Measurements from ENCODE around the gene PDCD4. TPM values are rescaled to one million over a fixed set of nuclear protein-coding genes. Genes with fewer than 3 reads are reported as not detected.
"Not testable (repeated sequence)": the region's sequence is repeated elsewhere in the genome, so short reads cannot be mapped to it uniquely, and the experiment has no call there.

The PDCD4 gene
- polyA plus RNA-seq, 3 donors: 72.7 to 398 (median 80.2) TPM

- 19 to 50% (median 41%) methylated on average over 12 of the region's 12 CpGs for WGBS, 3 donors
- no peak overlapping the region for H3K27ac ChIP-seq (ENCODE audit: low read depth, low read length)
These were observed 14.2 kb upstream of the PDCD4 start for GRCh38 chr10:110857265-110858171.

- no peak overlapping the region for H3K27ac ChIP-seq (ENCODE audit: low read depth, low read length)
- WGBS, 3 donors: 31 to 62% (median 60%) methylated on average over 1 of the region's 1 CpG
These were observed 13.3 kb upstream of the PDCD4 start for GRCh38 chr10:110858297-110858934.

DNA sequence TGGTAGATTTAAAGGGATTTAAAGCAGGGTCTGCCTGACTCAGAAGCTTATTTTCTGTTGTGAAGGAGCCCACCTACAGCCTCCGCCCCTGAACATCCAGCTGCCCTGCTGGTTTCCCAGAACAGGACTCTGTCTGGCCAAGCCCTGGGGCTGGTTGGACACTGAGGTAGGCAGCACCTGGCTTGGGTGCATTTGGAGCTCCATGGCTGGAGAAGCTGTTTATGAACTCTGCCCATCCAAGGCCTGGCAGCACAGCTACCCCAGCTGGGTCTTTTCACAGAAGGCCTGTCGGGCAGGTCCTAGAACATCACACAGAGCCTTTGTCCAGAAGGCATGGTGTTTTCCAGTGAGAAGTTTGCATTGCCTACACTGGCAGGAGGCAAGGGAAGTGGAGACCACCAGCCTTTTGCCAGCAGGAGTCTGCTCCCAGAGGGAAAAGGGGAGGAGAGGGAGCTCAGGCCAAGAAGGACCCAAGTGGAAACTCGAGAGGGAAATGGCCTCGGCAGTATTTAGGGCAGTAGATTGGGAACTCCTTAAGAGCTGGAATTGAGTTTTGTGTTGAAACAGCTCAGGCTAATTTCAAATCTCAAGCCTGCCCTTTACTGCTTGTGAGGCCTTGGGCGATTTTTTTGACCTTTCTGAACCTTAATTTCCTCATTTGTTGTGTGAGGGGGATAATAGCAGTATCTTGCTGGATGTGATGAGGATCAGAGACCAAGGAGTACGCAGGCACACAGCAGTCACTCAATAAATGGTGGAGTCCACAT lies 12.3 kb upstream of the PDCD4 start:
- WGBS, 3 donors: 41 to 58% (median 50%) methylated on average over 6 of the region's 6 CpGs
- H3K27ac ChIP-seq (ENCODE audit: low read depth, low read length): peak overlapping the region; percentile 5

GRCh38 chr10:110859973-110860376 lies 11.8 kb upstream of the PDCD4 start:
- no peak overlapping the region for H3K27ac ChIP-seq (ENCODE audit: low read depth, low read length)

GRCh38 chr10:110860576-110861241 lies 11.0 kb upstream of the PDCD4 start:
- no peak overlapping the region for H3K27ac ChIP-seq (ENCODE audit: low read depth, low read length)
- 53 to 76% (median 67%) methylated on average over 7 of the region's 7 CpGs for WGBS, 3 donors

More at GRCh38 chr10:110859973-110860376, 11.8 kb upstream of the PDCD4 start:
- 0 to 12% (median 7%) methylated on average over 1 of the region's 1 CpG for WGBS, 3 donors

GRCh38 chr10:110861476-110861875 lies 10.3 kb upstream of the PDCD4 start:
- no peak overlapping the region for H3K27ac ChIP-seq (ENCODE audit: low read depth, low read length)
- 96 to 99% (median 99%) methylated on average over 2 of the region's 2 CpGs for whole genome bisulfite sequencing, 3 donors

- no peak overlapping the region for H3K27ac ChIP-seq (ENCODE audit: low read depth, low read length)
- 48 to 71% (median 53%) methylated on average over 6 of the region's 6 CpGs for WGBS, 3 donors
These were observed 9.6 kb upstream of the PDCD4 start for GRCh38 chr10:110861930-110862649.

DNA sequence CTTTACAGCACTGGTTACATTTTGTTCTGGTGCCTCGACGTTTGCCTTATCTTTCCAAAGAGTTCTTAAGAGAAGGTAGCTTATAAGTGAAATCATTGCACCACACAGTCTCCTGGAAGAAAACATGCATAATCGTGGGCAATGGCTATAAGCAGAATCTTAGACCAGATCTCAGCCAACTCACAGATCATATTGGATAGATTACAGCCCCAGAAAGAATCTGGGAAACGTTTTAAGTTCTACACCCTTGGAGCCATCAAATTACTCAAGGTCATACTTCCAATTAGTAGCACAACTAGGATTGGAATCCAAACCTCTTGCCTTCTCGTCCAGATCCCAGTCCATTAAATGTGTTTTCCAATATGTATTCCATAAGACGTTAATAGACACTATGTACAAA lies 8.8 kb upstream of the PDCD4 start:
- 59 to 78% (median 75%) methylated on average over 6 of the region's 6 CpGs for WGBS, 3 donors
- no peak overlapping the region for H3K27ac ChIP-seq (ENCODE audit: low read depth, low read length)

DNA sequence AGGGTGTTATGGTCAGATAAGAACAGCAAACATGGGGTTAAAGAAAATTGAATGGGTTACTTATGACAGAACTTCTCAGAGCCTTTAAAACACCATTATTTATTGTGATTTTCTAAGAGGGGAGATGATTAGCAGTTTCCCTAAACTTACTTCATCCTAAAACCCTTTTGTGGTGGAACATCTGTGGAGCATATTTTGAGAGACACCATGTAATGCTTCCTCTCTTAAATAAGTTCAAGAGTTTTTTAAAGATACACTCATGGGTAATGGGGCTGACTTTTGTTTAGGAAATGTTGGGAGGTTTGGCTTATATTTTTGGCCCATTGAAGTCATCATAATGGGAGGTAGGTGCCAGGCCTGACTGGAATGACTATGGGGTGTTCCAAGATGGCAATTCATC lies 8.4 kb upstream of the PDCD4 start:
- H3K27ac ChIP-seq (ENCODE audit: low read depth, low read length): no peak overlapping the region

- 84 to 90% (median 88%) methylated on average over 2 of the region's 2 CpGs for WGBS, 3 donors
- H3K27ac ChIP-seq (ENCODE audit: low read depth, low read length): no peak overlapping the region
These were observed 7.8 kb upstream of the PDCD4 start for GRCh38 chr10:110863956-110864355.

DNA sequence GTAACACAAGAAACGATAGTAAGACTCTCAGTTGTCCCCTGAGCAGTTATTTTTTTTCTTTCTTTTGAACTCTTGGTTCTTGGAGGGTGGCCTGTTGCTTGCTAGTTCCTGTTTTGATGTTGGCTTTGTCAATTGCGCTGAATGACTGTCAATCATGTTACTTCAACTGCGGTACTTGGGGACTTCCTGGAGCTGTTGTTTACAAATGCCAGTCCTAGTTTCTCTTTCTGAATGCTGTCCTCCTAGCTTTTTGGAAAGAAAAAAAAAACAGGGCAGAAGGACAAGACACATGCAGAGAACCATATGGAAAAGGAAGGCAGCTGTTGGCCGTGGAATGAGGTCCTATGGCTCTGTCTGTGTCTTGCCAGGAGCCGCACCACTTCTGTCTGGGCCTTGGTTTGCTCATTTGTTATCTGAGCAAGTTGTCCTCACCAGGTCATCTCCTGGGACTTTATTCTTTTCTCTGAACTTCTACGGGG lies 7.0 kb upstream of the PDCD4 start:
- no peak overlapping the region for H3K27ac ChIP-seq (ENCODE audit: low read depth, low read length)
- 31 to 57% (median 35%) methylated on average over 6 of the region's 6 CpGs for WGBS, 3 donors

DNA sequence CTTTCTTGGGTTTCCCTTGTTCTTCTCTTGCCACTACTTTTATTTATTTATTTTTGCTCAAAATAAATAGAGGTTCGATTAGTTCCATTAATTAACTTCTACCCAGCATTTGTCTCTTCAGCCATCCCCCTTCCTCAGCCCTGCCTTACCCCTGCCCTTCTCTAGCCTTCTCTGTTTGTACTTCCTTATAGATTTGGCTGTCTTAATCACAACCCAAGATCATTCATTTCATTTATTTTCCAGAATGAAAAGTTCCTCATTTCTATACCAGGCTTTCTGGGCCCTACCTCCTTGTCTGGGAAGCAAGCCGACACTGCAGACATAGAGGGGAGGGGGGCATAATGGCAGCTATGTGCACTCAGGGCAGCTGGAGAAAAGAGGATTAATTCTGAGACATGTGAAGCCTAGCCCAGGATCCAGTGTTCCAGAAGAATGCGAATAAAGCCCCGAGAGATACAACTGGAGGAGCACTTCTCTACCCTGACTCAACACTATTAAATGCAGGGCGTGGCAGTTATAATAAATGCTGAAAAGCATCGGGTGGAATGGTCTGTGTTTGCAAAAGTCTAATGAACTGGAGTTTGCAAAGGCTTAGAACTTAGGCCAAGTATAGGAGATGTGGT lies 6.4 kb upstream of the PDCD4 start:
- no peak overlapping the region for H3K27ac ChIP-seq (ENCODE audit: low read depth, low read length)
- WGBS, 3 donors: 29 to 31% (median 29%) methylated on average over 6 of the region's 6 CpGs

DNA sequence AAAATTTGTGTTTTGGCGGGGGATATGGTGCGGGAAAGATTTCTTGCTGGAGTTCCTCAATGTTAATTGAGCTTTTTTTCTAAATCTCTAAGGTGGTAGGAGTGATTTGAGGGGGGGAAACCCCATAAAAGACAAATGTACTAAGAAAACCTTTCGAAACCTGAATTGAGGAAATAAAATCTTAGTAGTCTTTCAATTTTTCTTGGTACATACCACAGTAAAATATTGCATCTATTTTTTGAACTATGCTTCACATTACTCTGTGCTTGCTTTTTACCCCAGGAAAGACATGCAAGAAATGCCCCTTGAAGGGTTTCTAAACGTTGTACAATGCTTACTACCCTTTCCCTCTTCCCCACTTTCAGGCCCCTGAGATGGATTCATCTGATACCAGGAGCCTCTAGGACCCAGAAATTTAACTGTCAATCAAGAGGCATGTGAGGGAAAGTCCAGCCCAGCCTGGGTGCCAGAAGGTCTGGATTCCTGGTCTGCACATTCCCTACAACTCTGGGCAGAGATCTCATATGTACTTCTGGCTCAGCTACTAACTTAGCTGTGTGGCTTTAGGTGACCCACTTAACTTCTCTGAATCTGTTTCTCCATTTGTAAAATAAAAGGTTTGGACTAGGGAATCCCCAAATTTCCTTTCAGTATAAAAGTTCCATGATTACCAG lies 5.8 kb upstream of the PDCD4 start:
- WGBS, 3 donors: 31 to 63% (median 44%) methylated on average over 4 of the region's 4 CpGs
- H3K27ac ChIP-seq (ENCODE audit: low read depth, low read length): peak overlapping the region; percentile 26

- 80 to 81% (median 80%) methylated on average over 8 of the region's 8 CpGs for WGBS, 3 donors
- not testable (repeated sequence) for H3K27ac ChIP-seq (ENCODE audit: low read depth, low read length)
These were observed 4.5 kb upstream of the PDCD4 start for GRCh38 chr10:110867011-110867806.

DNA sequence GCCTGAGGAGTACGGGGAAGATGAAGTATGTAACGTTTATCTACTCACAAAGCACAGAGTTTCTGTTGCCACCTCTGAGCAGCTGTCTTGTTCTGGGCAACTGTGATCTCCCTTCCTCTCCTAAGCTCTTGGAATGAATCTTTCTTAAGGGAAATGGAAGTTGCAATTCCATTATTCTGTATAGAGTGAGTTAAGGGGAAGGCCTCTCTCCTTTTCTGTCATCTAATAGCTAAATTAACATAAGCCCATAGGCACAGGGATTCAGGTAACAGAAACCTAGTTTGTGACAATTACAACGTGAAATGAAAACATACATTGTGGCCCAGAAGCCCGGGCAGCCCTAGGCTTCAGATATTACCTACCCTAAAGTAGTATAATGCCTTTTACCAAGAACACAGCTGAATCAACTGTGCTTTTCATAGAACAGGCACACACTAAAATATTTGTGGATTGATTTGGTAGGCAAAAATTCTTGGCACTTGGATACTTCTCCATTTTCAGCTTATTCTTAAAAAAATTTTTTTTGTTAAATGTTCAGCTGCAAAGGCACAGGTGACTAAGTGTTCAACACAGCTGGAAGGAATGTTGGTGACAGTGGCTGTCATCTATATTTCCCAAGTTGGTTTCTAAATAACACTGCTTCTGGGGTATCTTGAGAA lies 3.8 kb upstream of the PDCD4 start:
- H3K27ac ChIP-seq (ENCODE audit: low read depth, low read length): no peak overlapping the region
- 47 to 69% (median 56%) methylated on average over 4 of the region's 4 CpGs for WGBS, 3 donors

DNA sequence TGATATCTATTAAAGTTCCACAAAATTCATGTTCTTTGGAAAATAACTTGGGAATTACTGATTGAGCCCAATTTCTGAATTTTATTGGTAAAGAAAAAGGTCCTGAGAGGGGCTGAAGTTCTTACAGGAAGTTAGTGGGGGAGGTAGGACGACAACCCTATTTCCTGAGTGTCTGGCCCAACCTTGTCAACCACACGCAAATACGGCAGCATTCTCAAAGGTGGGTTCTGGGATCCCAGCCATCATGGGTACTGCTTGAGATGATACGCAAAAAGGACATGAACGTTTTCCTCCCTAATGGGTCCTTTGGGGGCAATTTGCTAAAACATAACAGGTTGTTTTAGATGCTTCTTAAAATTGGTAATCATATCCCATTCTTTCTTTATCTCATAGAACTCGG lies 2.7 kb upstream of the PDCD4 start:
- H3K27ac ChIP-seq (ENCODE audit: low read depth, low read length): no peak overlapping the region
- 55 to 84% (median 58%) methylated on average over 6 of the region's 6 CpGs for WGBS, 3 donors
